ENCODE results near the gene FAM20C.

Gene FAM20C

DNA sequence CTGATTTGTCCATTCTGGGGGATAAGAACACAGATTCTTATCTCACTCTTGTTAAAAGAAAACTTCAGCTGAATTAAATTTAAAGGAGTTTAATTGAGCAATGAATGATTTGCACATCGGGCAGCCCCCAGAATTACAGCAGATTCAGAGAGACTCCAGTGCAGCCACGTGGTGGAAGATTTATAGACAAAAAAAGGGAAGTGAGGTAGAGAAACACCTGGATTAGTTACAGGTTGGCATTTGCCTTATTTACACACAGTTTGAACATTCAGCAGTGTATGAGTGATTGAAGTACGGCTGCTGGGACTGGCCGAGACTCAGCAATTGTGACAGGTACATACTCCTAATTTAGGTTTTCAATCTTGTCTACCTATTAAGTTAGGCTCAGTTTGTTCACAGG, 46.5 kb upstream of the FAM20C start:
- H4K8ac ChIP-seq (ENCODE audit: low read length), result no peak overlapping the region
- no peak overlapping the region for H3K4me3 ChIP-seq (ENCODE audit: insufficient read depth in 1 of 2, low read depth in 1 of 2, low read length in 2 of 2)
- H2AK5ac ChIP-seq (ENCODE audit: low read length, severe bottlenecking), result no peak overlapping the region
- H3K9ac ChIP-seq (ENCODE audit: low read length), result no peak overlapping the region
- peaks cover 7 to 18% of the 10 kb centered on the region in 2 experiments for H3K36me3 ChIP-seq (ENCODE audit: control insufficient read depth in 1 of 2, insufficient read depth in 2 of 2, low read depth in 1 of 2, low read length in 2 of 2)
- no peak for DNase-seq
- H3K27me3 ChIP-seq (ENCODE audit: control insufficient read depth in 1 of 2, insufficient read depth in 1 of 2, low read length in 2 of 2), result peaks cover 0 to 4% of the 10 kb centered on the region in 2 experiments
- H2BK12ac ChIP-seq (ENCODE audit: low read length in 2 of 2), result no peak overlapping the region
- 89% methylated on average over 4 of the region's 4 CpGs for WGBS
- peaks cover 1% of the 10 kb centered on the region for H3K79me1 ChIP-seq (replicated peaks; ENCODE audit: low read length, poor library complexity, severe bottlenecking)
- no peak overlapping the region for H3K27ac ChIP-seq (ENCODE audit: low read length, poor library complexity, severe bottlenecking)
- no peak overlapping the region for H3K23ac ChIP-seq (ENCODE audit: low read length in 2 of 2)
- H3K9me3 ChIP-seq (ENCODE audit: control insufficient read depth, low read length), result no peaks in the 10 kb centered on the region
- H3K4ac ChIP-seq (ENCODE audit: low read depth in 1 of 2, low read length in 2 of 2), result no peak overlapping the region
- H2BK5ac ChIP-seq (ENCODE audit: low read depth, low read length, poor library complexity, severe bottlenecking), result no peak overlapping the region
- H2AFZ ChIP-seq (ENCODE audit: low read depth, low read length), result no peak overlapping the region
- no peak overlapping the region for H2BK120ac ChIP-seq (ENCODE audit: low read depth, low read length)
- H3K18ac ChIP-seq (ENCODE audit: low read depth in 1 of 2, low read length in 2 of 2), result no peak overlapping the region
- no peak overlapping the region for H2BK15ac ChIP-seq (ENCODE audit: low read depth, poor library complexity, severe bottlenecking)
- H3K14ac ChIP-seq (ENCODE audit: low read length in 2 of 2), result no peak overlapping the region
- H3K4me2 ChIP-seq (ENCODE audit: low read length, poor library complexity, severe bottlenecking), result no peak overlapping the region
- H4K91ac ChIP-seq (ENCODE audit: low read length), result no peak overlapping the region
- H3K4me1 ChIP-seq (ENCODE audit: control insufficient read depth, insufficient read depth, low read depth, low read length), result peaks cover 8% of the 10 kb centered on the region

DNA sequence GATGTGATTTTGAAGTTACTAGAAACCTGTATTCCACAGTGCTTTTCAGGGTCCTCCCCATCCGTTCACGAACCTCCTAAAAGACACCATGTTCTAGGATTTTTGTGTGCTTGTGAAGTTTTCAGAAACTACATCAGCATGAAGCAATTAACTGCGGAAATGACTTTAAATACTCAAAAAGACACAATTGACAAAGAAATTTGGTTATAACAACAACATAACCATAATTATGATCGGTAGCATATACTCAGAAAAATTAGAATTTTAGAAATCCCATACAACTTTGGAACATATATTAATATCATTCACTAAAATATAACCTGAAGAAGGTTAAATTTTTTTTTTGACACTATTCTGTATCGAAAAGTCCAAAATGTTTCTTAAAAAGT, 43.8 kb upstream of the FAM20C start:
- Histone ChIP-seq H3K4ac (ENCODE audit: low read depth in 1 of 2, low read length in 2 of 2) (no peak overlapping the region), H3K4me2 (ENCODE audit: low read length, poor library complexity, severe bottlenecking) (peak overlapping the region; percentile 41), H3K4me1 (ENCODE audit: control insufficient read depth, insufficient read depth, low read depth, low read length) (peaks cover 8% of the 10 kb centered on the region), H3K18ac (ENCODE audit: low read depth in 1 of 2, low read length in 2 of 2) (no peak overlapping the region), H3K23ac (ENCODE audit: low read length in 2 of 2) (no peak overlapping the region), H3K27me3 (ENCODE audit: control insufficient read depth in 1 of 2, insufficient read depth in 1 of 2, low read length in 2 of 2) (no peaks in the 10 kb centered on the region), H4K8ac (ENCODE audit: low read length) (no peak overlapping the region), H2BK120ac (ENCODE audit: low read depth, low read length) (no peak overlapping the region), H2BK12ac (ENCODE audit: low read length in 2 of 2) (no peak overlapping the region), H4K91ac (ENCODE audit: low read length) (no peak overlapping the region), H2BK15ac (ENCODE audit: low read depth, poor library complexity, severe bottlenecking) (no peak overlapping the region), H3K4me3 (ENCODE audit: insufficient read depth in 1 of 2, low read depth in 1 of 2, low read length in 2 of 2) (peak overlapping the region in 1 of 2 experiments; percentile 80), H3K9me3 (ENCODE audit: control insufficient read depth, low read length) (no peaks in the 10 kb centered on the region), H2AK5ac (ENCODE audit: low read length, severe bottlenecking) (no peak overlapping the region), H3K36me3 (ENCODE audit: control insufficient read depth in 1 of 2, insufficient read depth in 2 of 2, low read depth in 1 of 2, low read length in 2 of 2) (peaks cover 7 to 18% of the 10 kb centered on the region in 2 experiments), H2BK5ac (ENCODE audit: low read depth, low read length, poor library complexity, severe bottlenecking) (no peak overlapping the region), H3K27ac (ENCODE audit: low read length, poor library complexity, severe bottlenecking) (peak overlapping the region; percentile 88), H2AFZ (ENCODE audit: low read depth, low read length) (no peak overlapping the region), H3K9ac (ENCODE audit: low read length) (peak overlapping the region; percentile 92), H3K14ac (ENCODE audit: low read length in 2 of 2) (no peak overlapping the region), H3K79me1 (replicated peaks; ENCODE audit: low read length, poor library complexity, severe bottlenecking) (peaks cover 1% of the 10 kb centered on the region)
- peak; percentile 7 for DNase-seq
- 100% methylated on average over 2 of the region's 5 CpGs for WGBS

GRCh38 chr7:148932-149790, 43.2 kb upstream of the FAM20C start:
- peak overlapping the region; percentile 91 for H2BK15ac ChIP-seq (ENCODE audit: low read depth, poor library complexity, severe bottlenecking)
- peak overlapping the region; percentile 92 for H3K27ac ChIP-seq (ENCODE audit: low read length, poor library complexity, severe bottlenecking)
- H3K9me3 ChIP-seq (ENCODE audit: control insufficient read depth, low read length), result no peaks in the 10 kb centered on the region
- no peak overlapping the region for H3K23ac ChIP-seq (ENCODE audit: low read length in 2 of 2)
- no peaks in the 10 kb centered on the region for H3K27me3 ChIP-seq (ENCODE audit: control insufficient read depth in 1 of 2, insufficient read depth in 1 of 2, low read length in 2 of 2)
- peak overlapping the region; percentile 88 to 92 for H3K4ac ChIP-seq (ENCODE audit: low read depth in 1 of 2, low read length in 2 of 2)
- H3K4me2 ChIP-seq (ENCODE audit: low read length, poor library complexity, severe bottlenecking), result peak overlapping the region; percentile 73
- no peak overlapping the region for H3K14ac ChIP-seq (ENCODE audit: low read length in 2 of 2)
- H3K9ac ChIP-seq (ENCODE audit: low read length), result peak overlapping the region; percentile 92
- peaks cover 8% of the 10 kb centered on the region for H3K4me1 ChIP-seq (ENCODE audit: control insufficient read depth, insufficient read depth, low read depth, low read length)
- DNase-seq, result peak; percentile 99
- H2AFZ ChIP-seq (ENCODE audit: low read depth, low read length), result peak overlapping the region; percentile 91
- H4K8ac ChIP-seq (ENCODE audit: low read length), result peak overlapping the region; percentile 99
- no peak overlapping the region for H2BK12ac ChIP-seq (ENCODE audit: low read length in 2 of 2)
- H2BK120ac ChIP-seq (ENCODE audit: low read depth, low read length), result peak overlapping the region; percentile 56
- peaks cover 7 to 18% of the 10 kb centered on the region in 2 experiments for H3K36me3 ChIP-seq (ENCODE audit: control insufficient read depth in 1 of 2, insufficient read depth in 2 of 2, low read depth in 1 of 2, low read length in 2 of 2)
- H2AK5ac ChIP-seq (ENCODE audit: low read length, severe bottlenecking), result peak overlapping the region; percentile 29
- peaks cover 1% of the 10 kb centered on the region for H3K79me1 ChIP-seq (replicated peaks; ENCODE audit: low read length, poor library complexity, severe bottlenecking)
- H3K4me3 ChIP-seq (ENCODE audit: insufficient read depth in 1 of 2, low read depth in 1 of 2, low read length in 2 of 2), result peak overlapping the region; percentile 71 to 80
- peak overlapping the region; percentile 82 for H2BK5ac ChIP-seq (ENCODE audit: low read depth, low read length, poor library complexity, severe bottlenecking)
- WGBS, result 2% methylated on average over 71 of the region's 74 CpGs
- H4K91ac ChIP-seq (ENCODE audit: low read length), result peak overlapping the region; percentile 97
- H3K18ac ChIP-seq (ENCODE audit: low read depth in 1 of 2, low read length in 2 of 2), result peak overlapping the region; percentile 89 to 98

DNA sequence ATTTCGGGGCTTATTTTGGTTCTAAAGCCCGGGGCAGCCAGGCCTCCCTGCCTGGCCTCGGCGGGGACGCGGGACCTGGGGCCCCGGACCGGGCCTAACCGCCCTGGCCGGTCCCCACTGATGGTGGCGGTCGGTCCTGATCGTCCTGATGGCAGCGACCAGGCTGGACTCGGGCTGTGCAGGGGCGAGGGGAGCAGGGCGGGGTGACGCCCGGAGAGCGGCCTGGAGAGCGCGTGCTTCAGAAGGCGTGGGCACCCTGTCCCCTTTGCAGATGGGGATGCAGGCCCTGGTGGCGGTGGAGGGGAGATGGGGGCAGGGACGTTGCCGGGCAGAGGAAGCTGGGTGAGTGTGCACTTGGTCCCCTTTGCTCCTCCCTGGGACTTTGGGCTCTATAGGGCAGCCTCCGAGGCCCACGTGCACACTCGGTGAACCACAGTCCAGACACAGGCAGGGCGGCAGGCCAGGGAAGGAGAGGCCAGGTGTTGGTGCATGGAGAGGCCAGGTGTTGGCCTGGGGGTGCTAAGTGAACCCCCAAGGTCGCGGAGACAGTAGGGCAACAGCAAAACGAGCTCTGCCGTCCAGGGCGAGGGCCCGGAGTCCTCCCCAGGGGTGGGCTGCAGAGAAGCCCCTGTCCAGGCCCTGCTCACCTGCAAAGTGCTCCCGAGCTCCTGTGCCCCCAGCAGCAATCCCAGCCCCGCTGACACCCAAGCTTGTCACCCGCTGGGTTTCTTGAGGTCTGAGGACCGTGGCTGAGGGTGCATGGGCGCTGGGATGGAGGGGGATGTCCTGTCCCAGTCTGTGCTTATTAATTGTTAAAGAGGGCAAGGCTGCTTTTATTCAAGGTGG, 42.4 kb upstream of the FAM20C start:
- Histone ChIP-seq H2AFZ (ENCODE audit: low read depth, low read length) (peak overlapping the region; percentile 91), H3K4me3 (ENCODE audit: insufficient read depth in 1 of 2, low read depth in 1 of 2, low read length in 2 of 2) (peak overlapping the region; percentile 24 to 80), H3K9me3 (ENCODE audit: control insufficient read depth, low read length) (no peaks in the 10 kb centered on the region), H3K23ac (ENCODE audit: low read length in 2 of 2) (peak overlapping the region in 1 of 2 experiments; percentile 47), H3K27ac (ENCODE audit: low read length, poor library complexity, severe bottlenecking) (peak overlapping the region; percentile 92), H2BK12ac (ENCODE audit: low read length in 2 of 2) (peak overlapping the region; percentile 80 to 96), H2BK5ac (ENCODE audit: low read depth, low read length, poor library complexity, severe bottlenecking) (peak overlapping the region; percentile 70), H3K27me3 (ENCODE audit: control insufficient read depth in 1 of 2, insufficient read depth in 1 of 2, low read length in 2 of 2) (no peaks in the 10 kb centered on the region), H3K14ac (ENCODE audit: low read length in 2 of 2) (peak overlapping the region in 1 of 2 experiments; percentile 93), H2BK15ac (ENCODE audit: low read depth, poor library complexity, severe bottlenecking) (peak overlapping the region; percentile 91), H4K91ac (ENCODE audit: low read length) (peak overlapping the region; percentile 97), H3K36me3 (ENCODE audit: control insufficient read depth in 1 of 2, insufficient read depth in 2 of 2, low read depth in 1 of 2, low read length in 2 of 2) (peaks cover 4 to 15% of the 10 kb centered on the region in 2 experiments), H3K9ac (ENCODE audit: low read length) (peak overlapping the region; percentile 92), H3K79me1 (replicated peaks; ENCODE audit: low read length, poor library complexity, severe bottlenecking) (peaks cover 1% of the 10 kb centered on the region), H2BK120ac (ENCODE audit: low read depth, low read length) (peak overlapping the region; percentile 56), H2AK5ac (ENCODE audit: low read length, severe bottlenecking) (peak overlapping the region; percentile 29), H4K8ac (ENCODE audit: low read length) (peak overlapping the region; percentile 98), H3K4ac (ENCODE audit: low read depth in 1 of 2, low read length in 2 of 2) (peak overlapping the region; percentile 88 to 92), H3K4me1 (ENCODE audit: control insufficient read depth, insufficient read depth, low read depth, low read length) (peaks cover 8% of the 10 kb centered on the region), H3K4me2 (ENCODE audit: low read length, poor library complexity, severe bottlenecking) (peak overlapping the region; percentile 73), H3K18ac (ENCODE audit: low read depth in 1 of 2, low read length in 2 of 2) (peak overlapping the region; percentile 78 to 98)
- 73% methylated on average over 41 of the region's 41 CpGs for WGBS
- no peak for DNase-seq
